DMS53 treated with DMSO at 0.1 percent for 48 hours (cell line): Measurements from ENCODE around the gene SEPTIN12.

Source experiments
- DNase-seq: peaks from one replicate; lab custom pipeline; 2025; ENCODE audit not compliant: unreplicated experiment; lab: John Stamatoyannopoulos, UW

Gene SEPTIN12

DNA sequence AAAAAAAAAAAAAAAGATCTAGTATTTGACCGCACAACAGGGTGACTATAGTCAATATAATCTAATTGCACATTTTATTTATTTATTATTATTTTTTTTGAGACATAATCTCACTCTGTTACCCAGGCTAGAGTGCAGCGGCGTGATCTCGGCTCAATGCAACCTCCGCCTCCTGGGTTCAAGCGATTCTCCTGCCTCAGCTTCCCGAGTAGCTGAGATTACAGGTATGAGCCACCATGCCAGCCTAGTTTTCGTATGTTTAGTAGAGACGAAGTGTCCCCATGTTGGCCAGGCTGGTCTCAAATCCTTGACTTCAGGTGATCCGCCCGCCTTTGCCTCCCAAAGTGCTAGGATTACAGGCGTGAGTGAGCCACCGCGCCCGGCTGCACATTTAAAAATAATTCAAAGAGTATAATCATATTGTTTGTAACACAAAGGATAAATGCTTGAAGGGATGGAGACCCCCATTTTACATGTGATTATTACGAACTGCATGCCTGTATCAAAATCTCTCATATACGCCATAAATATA, 54.9 kb downstream of the SEPTIN12 start:
- DNase-seq, result no peak

DNA sequence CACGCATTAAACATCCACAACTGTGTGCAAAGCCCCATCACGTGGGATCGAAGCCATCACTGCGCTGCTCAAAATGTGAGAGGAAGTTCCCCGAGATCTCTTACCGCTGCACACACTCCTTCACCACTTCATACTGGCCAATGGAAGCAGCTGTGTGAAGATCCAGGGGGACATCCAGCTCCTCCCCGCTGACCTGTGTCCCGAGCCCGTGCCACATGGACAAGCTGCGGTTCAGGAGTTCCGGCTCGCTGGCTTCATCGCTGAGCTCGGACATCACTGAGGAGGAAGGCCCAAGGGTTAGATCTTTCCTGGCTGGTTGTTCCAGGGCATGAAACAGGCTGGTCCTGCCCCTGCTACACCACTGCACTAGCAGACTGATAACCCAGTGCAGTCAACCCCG, 58.3 kb downstream of the SEPTIN12 start:
- DNase-seq, result no peak

GRCh38 chr16:4728676-4729075, 59.5 kb downstream of the SEPTIN12 start:
- DNase-seq, result no peak
